SU-DHL-6 (cell line): ENCODE results near the gene MED8.

ENCODE experiments used
- H2AFZ ChIP-seq: fragments of 200-600 bp; sonication (generic); 2 replicates; pipeline ENCODE4 v1.6.1; 2014; ENCODE audit warnings: low read depth, mild to moderate bottlenecking, moderate library complexity, mixed read lengths, antibody characterized with exemption, low read length; ENCODE audit not compliant: severe bottlenecking
- H3F3A ChIP-seq: fragments of 200-600 bp; shearing (Covaris generic); 2 replicates; pipeline ENCODE4 v1.6.0; 2016; ENCODE audit warnings: antibody characterized with exemption, mild to moderate bottlenecking; ENCODE audit not compliant: insufficient read depth
- H3K27ac ChIP-seq: fragments of 200-600 bp; sonication (generic); 2 replicates; pipeline ENCODE4 v1.5.1; 2016; ENCODE audit warnings: low read depth, mild to moderate bottlenecking, low read length, moderate library complexity, mixed read lengths
- H3K27me3 ChIP-seq: fragments of 200-600 bp; sonication (generic), shearing (Covaris generic); 2 replicates; pipeline ENCODE4 v1.6.0; 2014; ENCODE audit warnings: mild to moderate bottlenecking, low read length
- H3K36me3 ChIP-seq: fragments of 200-600 bp; sonication (generic); 2 replicates; pipeline ENCODE4 v1.6.1; 2014; ENCODE audit warnings: mild to moderate bottlenecking, low read length, mixed read lengths
- H3K4me2 ChIP-seq: fragments of 300-600, 200-600 bp; shearing (Covaris generic), sonication (generic); 2 replicates; pipeline ENCODE4 v1.6.0; 2014; ENCODE audit warnings: low read length, low read depth, mild to moderate bottlenecking; ENCODE audit not compliant: poor library complexity, severe bottlenecking
- H3K4me3 ChIP-seq: fragments of 200-600 bp; sonication (generic); 2 replicates; pipeline ENCODE4 v1.5.1; 2014; ENCODE audit warnings: antibody characterized with exemption, low read length, mild to moderate bottlenecking, mixed read lengths; ENCODE audit not compliant: insufficient read depth, poor library complexity, severe bottlenecking
- H3K79me2 ChIP-seq: fragments of 200-600 bp; sonication (generic); 2 replicates; pipeline ENCODE4 v1.6.1; 2014; ENCODE audit warnings: mild to moderate bottlenecking, low read length, moderate library complexity; ENCODE audit not compliant: insufficient read depth
- H3K9ac ChIP-seq: fragments of 200-600 bp; sonication (generic); 2 replicates; pipeline ENCODE4 v1.7.0; 2014; ENCODE audit warnings: mild to moderate bottlenecking, low read length
- H3K9me2 ChIP-seq: fragments of 200-600 bp; sonication (generic); replicated peaks from 2 replicates; pipeline ENCODE4 v1.6.1; 2014; ENCODE audit warnings: low read length; ENCODE audit not compliant: insufficient read depth
- H3K9me3 ChIP-seq: fragments of 200-600 bp; sonication (generic); 2 replicates; pipeline ENCODE4 v1.6.1; 2014; ENCODE audit warnings: low read length, mixed read lengths; ENCODE audit not compliant: insufficient read depth
- H4K20me1 ChIP-seq: fragments of 200-600 bp; sonication (generic); 2 replicates; pipeline ENCODE4 v1.6.1; 2014; ENCODE audit warnings: low read depth, mild to moderate bottlenecking, antibody characterized with exemption, low read length, moderate library complexity, mixed read lengths
- CTCF ChIP-seq: fragments of 200-600 bp; sonication (generic); IDR thresholded peaks from one replicate; pipeline ENCODE4 v1.5.1; 2017; ENCODE audit warnings: antibody characterized with exemption, mild to moderate bottlenecking, low read length, moderate library complexity; ENCODE audit not compliant: insufficient read depth, poor library complexity, severe bottlenecking
- EZH2phosphoT487 ChIP-seq: fragments of 200-600 bp; sonication (generic), shearing (Covaris generic); conservative IDR thresholded peaks from 2 replicates; pipeline ENCODE4 v1.6.1; 2018; ENCODE audit warnings: mild to moderate bottlenecking, antibody characterized with exemption, low read length, moderate library complexity, mixed read lengths

The MED8 gene

GRCh38 chr1:43351421-43352350, 37.9 kb downstream of the MED8 start:
- TF ChIP-seq CTCF, result no peak
- no peak for TF ChIP-seq EZH2phosphoT487
- H3K27me3 ChIP-seq, result no peaks in the 10 kb centered on the region
- H2AFZ ChIP-seq, result no peak overlapping the region
- no peak overlapping the region for H3K4me2 ChIP-seq
- no peaks in the 10 kb centered on the region for H4K20me1 ChIP-seq
- H3F3A ChIP-seq, result peaks cover 18% of the 10 kb centered on the region
- H3K9me3 ChIP-seq, result no peaks in the 10 kb centered on the region
- no peaks in the 10 kb centered on the region for H3K36me3 ChIP-seq
- H3K4me3 ChIP-seq, result no peak overlapping the region
- no peak overlapping the region for H3K27ac ChIP-seq
- H3K9ac ChIP-seq, result no peak overlapping the region
- no peaks in the 10 kb centered on the region for H3K9me2 ChIP-seq
- H3K79me2 ChIP-seq, result no peaks in the 10 kb centered on the region

- H3K4me3 ChIP-seq, result no peak overlapping the region
- no peaks in the 10 kb centered on the region for H3K36me3 ChIP-seq
- H3K9me2 ChIP-seq, result no peaks in the 10 kb centered on the region
- H3K79me2 ChIP-seq, result no peaks in the 10 kb centered on the region
- H4K20me1 ChIP-seq, result no peaks in the 10 kb centered on the region
- no peaks in the 10 kb centered on the region for H3K9me3 ChIP-seq
- H3K9ac ChIP-seq, result no peak overlapping the region
- H3K4me2 ChIP-seq, result no peak overlapping the region
- TF ChIP-seq EZH2phosphoT487 (no peak), CTCF (no peak)
- no peak overlapping the region for H2AFZ ChIP-seq
- H3K27ac ChIP-seq, result no peak overlapping the region
- H3K27me3 ChIP-seq, result no peaks in the 10 kb centered on the region
- peaks cover 18% of the 10 kb centered on the region for H3F3A ChIP-seq
These were observed 38.6 kb downstream of the MED8 start for GRCh38 chr1:43350976-43351375.

GRCh38 chr1:43349594-43350306, 39.9 kb downstream of the MED8 start:
- Histone ChIP-seq H3K4me3 (peak overlapping the region; percentile 56), H4K20me1 (no peaks in the 10 kb centered on the region), H3K27ac (peak overlapping the region; percentile 67), H3K9me3 (no peaks in the 10 kb centered on the region), H3K4me2 (peak overlapping the region; percentile 74), H3K27me3 (no peaks in the 10 kb centered on the region), H3K9ac (peak overlapping the region; percentile 60), H3K9me2 (no peaks in the 10 kb centered on the region), H2AFZ (peak overlapping the region; percentile 83), H3K36me3 (no peaks in the 10 kb centered on the region), H3F3A (peaks cover 18% of the 10 kb centered on the region), H3K79me2 (no peaks in the 10 kb centered on the region)
- TF ChIP-seq CTCF, result no peak
- TF ChIP-seq EZH2phosphoT487, result no peak
